ENCODE results near the gene TTC17.
A peak's percentile ranks its signal among the peaks of the same experiment; 100 is the strongest.
"Not testable (repeated sequence)": the region's sequence is repeated elsewhere in the genome, so short reads cannot be mapped to it uniquely, and the experiment has no call there.

TTC17 gene

GRCh38 chr11:43382614-43383013 is 23.9 kb downstream of the TTC17 start:
- DNase-seq (ENCODE audit: low spot score) = no peak

- no peak for DNase-seq (ENCODE audit: low spot score)
Measured at GRCh38 chr11:43384393-43384792, 25.7 kb downstream of the TTC17 start.

GRCh38 chr11:43392713-43393112 is 34.0 kb downstream of the TTC17 start:
- DNase-seq (ENCODE audit: low spot score) = peak; percentile 4

DNA sequence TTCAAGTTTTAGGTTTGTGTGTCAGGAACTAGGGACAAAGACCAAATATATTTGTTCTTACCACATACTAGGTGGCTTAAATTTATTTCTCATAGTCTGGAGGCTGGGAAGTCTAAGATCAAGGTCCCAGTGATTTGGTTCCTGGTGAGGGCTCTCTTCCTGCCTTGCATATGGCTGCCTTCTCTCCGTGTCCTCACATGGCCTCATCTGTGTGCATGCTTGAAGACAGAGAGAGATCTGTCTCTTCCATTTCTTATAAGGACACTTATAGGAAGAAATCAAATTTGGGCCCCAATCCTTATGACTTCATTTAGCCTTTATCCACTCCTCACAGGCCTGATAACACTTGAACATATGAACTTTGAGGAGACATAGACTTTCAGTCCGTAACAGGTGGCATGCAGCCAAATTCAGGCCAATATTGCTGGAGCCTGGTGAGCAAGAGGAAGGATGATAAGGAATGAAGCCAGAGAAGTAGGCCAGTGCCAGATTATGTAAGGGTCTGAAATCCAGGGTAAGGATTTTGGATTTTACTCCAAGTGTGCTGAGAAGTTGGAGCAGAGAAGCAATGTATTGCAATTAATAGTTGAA is 35.1 kb downstream of the TTC17 start:
- no peak for DNase-seq (ENCODE audit: low spot score)

DNA sequence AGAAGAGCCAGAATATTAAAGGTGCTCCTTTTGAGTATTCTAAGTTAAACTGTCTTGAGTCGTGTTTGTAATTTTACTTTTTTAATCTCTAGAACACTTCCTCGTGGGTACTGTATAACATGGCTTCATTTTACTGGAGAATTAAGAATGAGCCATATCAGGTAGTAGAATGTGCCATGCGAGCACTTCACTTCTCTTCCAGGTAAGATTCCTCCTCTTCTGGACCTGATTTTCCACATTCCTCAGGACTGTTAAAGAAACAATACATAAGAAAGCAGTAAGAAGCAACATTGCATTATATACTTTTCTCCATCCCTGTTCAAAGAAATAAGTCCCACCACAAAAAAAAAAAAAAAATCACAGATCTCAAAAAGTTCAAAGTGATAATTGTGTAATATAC is 37.9 kb downstream of the TTC17 start:
- no peak for DNase-seq (ENCODE audit: low spot score)

- DNase-seq (ENCODE audit: low spot score) = no peak
Measured at GRCh38 chr11:43397251-43397650, 38.5 kb downstream of the TTC17 start.

GRCh38 chr11:43399983-43400630 is 41.4 kb downstream of the TTC17 start:
- no peak for DNase-seq (ENCODE audit: low spot score)

- no peak for DNase-seq (ENCODE audit: low spot score)
Measured at GRCh38 chr11:43401252-43401651, 42.5 kb downstream of the TTC17 start.

DNA sequence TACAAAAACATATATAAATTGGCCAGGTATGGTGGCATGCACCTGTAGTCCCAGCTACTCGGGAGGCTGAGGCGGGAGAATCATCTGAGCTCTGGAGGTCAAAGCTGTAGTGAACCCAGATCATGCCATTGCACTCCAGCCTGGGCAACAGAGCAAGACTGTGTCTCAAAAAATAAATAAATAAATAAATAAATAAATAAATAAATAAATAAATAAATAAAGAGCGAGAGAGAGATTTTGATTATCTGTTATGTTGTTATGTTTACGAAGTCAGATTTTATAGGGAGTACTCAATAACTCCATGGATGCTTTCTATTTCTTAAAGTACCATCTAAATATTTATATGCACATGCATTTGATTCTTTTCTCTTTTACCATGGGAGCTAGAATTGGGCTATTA is 43.1 kb downstream of the TTC17 start:
- DNase-seq (ENCODE audit: low spot score) = not testable (repeated sequence)

DNA sequence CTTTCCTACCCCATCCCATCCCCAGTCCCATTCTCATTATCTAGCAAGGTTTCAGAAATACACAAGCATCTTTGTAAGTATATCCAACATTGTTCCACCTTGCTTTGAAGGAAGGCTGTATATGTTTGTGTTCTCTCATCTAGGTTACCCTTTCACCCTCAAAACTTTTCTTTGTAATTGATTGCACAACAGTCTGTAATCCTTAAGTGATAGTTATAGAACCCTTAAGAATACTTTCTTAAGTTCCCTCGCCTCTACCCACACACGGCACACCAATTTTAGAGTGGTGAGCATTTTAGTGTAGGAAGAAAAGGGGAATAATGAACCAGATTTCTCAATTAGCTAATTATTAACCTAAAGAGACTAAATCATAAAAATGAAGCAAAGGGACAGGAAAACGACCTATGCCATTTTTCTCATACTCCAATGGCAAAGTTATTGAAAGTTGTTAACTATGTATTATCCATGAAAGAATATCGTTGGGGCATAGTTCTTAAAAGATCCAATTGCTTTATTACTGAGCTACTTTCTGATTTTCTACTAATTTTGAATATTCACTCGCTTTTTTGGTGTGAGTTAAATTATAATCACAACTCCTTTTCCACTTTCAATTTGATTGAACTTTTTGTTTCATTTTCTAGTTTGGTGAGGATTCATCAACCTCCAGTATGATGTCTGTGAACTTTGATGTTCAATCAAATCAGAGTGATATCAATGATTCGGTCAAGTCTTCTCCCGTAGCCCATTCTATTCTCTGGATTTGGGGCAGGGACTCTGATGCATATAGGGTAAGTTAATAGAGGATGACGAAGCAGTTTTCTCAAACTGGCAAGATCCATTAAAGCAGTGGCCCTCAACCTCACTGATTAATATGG is 44.9 kb downstream of the TTC17 start:
- DNase-seq (ENCODE audit: low spot score) = no peak

DNA sequence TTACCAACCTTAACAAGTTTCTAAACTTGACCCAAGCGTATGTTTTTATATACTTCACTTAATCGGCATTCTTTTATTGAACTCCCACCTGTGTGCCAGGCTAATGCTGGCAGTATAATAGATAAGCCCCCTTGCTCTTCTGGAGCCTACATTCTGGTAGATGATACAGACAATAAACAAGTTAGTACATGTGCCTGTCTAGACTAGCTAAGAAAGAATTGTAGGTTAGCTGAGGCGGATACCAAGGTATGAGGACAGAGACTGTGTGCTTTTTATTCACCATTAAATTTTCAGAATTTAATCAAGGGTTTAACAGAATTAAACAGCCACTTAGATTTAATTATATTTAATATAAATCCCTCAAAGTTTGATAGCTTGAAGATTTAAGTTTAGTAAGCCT is 45.7 kb downstream of the TTC17 start:
- DNase-seq (ENCODE audit: low spot score) = no peak

- DNase-seq (ENCODE audit: low spot score) = no peak
Measured at GRCh38 chr11:43404836-43405479, 46.2 kb downstream of the TTC17 start.

DNA sequence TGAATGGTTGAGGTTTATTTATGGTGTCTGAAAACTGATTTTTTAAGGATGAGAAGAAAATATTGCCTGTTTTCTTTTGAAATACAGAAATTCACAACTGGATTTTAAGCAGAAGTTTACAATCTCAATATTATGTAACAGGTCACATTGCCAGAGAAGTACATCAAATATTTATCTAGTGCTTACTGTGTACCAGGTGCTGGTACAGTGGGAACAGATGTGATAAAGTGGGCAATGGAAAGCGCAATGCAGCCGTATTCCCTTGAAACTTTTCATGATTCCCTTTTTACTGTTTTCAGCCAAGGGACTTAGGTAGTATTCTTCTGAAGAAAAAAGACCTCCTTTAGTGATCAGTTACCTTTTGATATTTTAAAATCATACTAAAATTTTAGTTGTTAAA is 49.6 kb downstream of the TTC17 start:
- no peak for DNase-seq (ENCODE audit: low spot score)

DNA sequence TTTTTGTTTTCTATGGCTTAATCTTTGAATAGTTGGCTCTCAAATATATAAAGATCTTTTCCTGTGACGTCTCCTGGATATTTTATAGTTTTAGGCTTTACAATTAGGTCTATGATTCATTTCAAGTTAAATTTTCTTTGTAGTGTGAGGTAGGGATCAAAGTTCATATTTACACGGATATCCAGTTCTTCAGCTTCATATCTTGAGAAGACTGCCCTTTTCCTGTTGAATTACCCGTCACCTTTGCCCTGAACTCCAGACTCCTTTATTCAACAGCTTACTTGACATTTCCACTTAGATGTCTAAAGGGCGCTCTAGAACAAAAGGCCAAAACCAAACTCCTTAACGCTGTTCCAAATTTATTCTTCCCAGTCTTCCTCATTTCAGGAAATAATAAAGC is 51.7 kb downstream of the TTC17 start:
- DNase-seq (ENCODE audit: low spot score) = no peak

DNA sequence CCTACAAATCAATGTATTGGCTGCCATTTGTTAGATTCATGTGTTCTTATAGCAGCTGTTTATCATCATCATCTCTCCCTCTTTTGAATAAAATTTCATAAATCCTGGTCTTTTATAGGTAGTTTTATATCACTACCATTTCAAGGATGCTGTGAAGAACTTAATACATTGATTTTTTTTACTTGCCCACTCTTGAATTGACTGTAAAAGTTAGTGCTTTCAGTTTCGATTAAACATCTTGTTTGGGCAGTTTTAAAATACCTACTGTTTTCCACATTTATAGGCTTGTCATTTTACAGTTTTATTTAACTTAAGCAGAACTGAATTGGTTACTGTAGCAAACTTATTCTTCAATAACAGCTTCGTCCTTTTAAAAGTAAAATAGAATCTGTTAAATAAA is 59.5 kb downstream of the TTC17 start:
- DNase-seq (ENCODE audit: low spot score) = no peak

DNA sequence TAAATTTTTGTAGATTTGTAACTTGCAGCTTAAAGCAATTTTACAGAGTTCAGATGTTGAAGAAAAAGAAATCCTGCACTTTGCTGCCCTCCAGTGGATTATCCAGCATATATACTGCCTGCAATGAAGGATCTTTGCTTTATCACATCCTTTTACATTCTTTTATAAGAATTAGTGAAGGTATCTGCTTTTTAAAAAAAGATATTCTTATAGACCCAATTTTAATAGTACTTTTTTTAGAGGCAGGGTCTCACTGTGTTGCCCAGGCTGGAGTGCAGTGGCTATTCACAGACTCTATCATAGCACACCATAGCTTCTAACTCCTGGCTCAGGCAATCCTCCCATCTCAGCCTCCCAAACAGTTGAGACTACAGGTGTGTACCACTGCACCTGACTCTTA is 60.7 kb downstream of the TTC17 start:
- DNase-seq (ENCODE audit: low spot score) = peak; percentile 33

GRCh38 chr11:43427971-43428370 is 69.3 kb downstream of the TTC17 start:
- DNase-seq (ENCODE audit: low spot score) = no peak

- not testable (repeated sequence) for DNase-seq (ENCODE audit: low spot score)
Measured at GRCh38 chr11:43430916-43431315, 72.2 kb downstream of the TTC17 start.

DNA sequence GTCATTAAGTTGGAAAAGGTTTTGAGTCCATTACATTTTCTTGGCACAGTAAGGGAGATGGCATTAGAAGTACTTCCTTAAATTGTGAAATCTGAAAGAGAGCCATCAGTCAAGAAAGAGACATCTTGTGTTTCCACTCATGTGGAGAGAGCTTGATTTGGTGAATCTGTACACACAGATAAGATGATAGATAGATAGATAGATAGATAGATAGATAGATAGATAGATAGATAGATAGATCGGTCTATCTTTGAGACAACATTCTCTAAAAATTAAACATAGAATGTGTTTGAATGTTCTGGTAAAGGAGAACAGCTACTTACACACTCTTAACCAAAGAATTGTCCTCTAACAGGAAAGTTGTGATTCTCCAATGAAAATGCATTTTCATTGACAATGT is 76.2 kb downstream of the TTC17 start:
- no peak for DNase-seq (ENCODE audit: low spot score)

DNA sequence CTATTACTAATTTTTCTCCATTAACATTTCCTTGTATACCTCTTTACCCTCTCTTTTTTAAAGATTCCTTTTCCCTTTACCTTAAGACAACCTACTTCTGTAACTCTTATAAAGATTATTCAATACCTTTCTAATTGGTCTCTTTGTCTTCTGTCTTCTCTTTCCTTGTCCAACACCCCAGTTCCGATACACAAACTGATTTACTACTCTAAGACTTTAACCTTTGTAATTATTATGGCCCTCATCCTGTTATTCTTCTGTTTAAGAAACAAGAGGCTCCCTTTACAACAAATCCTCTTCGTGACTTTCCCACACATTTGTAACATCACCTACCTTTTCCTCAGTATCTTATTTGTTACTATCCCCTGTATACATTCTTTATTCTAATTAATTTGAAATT is 81.8 kb downstream of the TTC17 start:
- no peak for DNase-seq (ENCODE audit: low spot score)

DNA sequence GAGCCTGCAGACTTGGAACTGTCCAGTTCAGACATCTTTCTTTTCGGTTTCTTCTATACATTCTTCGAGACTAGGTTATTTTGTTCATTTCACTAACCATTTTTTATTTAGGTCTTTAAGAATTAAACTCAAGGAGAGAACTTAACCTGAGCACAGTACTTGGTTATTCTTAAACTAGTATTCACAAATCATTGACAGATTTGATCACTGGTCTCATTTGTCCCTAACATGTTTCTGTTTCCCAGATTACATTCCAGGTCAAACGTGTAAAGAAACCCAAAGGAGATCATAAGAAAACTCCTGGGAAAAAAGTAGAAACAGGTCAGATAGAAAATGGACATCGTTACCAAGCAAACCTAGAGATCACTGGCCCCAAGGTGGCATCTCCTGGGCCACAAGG is 85.1 kb downstream of the TTC17 start:
- DNase-seq (ENCODE audit: low spot score) = no peak

- no peak for DNase-seq (ENCODE audit: low spot score)
Measured at GRCh38 chr11:43447151-43447550, 88.4 kb downstream of the TTC17 start.

DNA sequence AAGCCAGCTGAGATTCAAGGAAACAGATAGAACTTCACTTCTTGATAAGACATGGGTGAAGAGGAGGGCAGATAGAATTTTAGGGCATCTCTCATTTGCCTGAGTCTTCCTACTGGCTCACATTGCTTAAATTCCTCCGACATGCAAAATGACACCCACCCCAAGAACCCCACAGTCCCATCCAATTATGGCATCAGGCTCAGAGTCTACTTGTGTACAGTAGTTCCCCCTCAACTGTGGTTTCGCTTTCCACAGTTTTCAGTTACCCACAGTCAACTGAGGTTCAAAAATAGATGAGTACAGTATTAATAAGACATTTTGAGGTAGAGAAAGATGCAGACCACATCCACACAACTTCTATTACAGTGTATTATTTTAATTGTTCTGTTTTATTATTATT is 99.8 kb downstream of the TTC17 start:
- no peak for DNase-seq (ENCODE audit: low spot score)

Data from CD4-positive, alpha-beta T cell treated with Interleukin-2 at 100 ng/mL for 4 hours (primary cell).